HCT116 (cell line): ENCODE data around the gene SCG5. TPM values are rescaled to one million over a fixed set of nuclear protein-coding genes. Genes with fewer than 3 reads are reported as not detected.
A peak's percentile ranks its signal among the peaks of the same experiment; 100 is the strongest.

ENCODE experiments used
- ATAC-seq: fragments of 200-7000 bp; cut with Tn5 transposase; 2 replicates; pipeline ENCODE4 v1.9.1; 2020; ENCODE audit warnings: mild to moderate bottlenecking, moderate library complexity
- BruUV-seq: library from RNA; stranded (reverse); fragments of 400-500 nt; replicated peaks from 2 replicates; lab custom pipeline; 2021; lab: Mats Ljungman, UMichigan
- CTCF ChIA-PET: fragments of 300-600 bp; sonication (Branson Sonifier 250); formaldehyde crosslinking; loops from one replicate; lab custom pipeline; 2021; ENCODE audit warnings: antibody characterized with exemption; lab: Charles Lee
- POLR2A ChIA-PET: fragments of 300-600, 350-600 bp; sonication (Branson Sonifier 250); formaldehyde crosslinking; loops from one replicate; lab custom pipeline; 2021; ENCODE audit warnings: antibody characterized with exemption; lab: Charles Lee
- RAD21 ChIA-PET, 2 experiments: fragments of 300-600 bp; sonication (Branson Sonifier 250); formaldehyde crosslinking; loops; one replicate each; lab custom pipeline; 2023; ENCODE audit warnings: low total read pairs in 2 of 2; ENCODE audit not compliant: uncharacterized antibody in 2 of 2, unreplicated experiment in 2 of 2, low non-redundant PET in 1 of 2; lab: Charles Lee
- DNase-seq: peaks from one replicate; pipeline ENCODE4 v3.0.0-alpha.2; 2010; ENCODE audit warnings: low read depth, low spot score
- H2AFZ ChIP-seq: fragments of 200-600 bp; shearing (Covaris generic), sonication (generic); 2 replicates; pipeline ENCODE4 v1.6.1; 2017; ENCODE audit warnings: low read depth, mixed run types, mixed read lengths, antibody characterized with exemption, low read length; ENCODE audit not compliant: poor library complexity, severe bottlenecking
- H3K27ac ChIP-seq: 2 replicates; pipeline ENCODE4 v1.5.1; 2012; ENCODE audit warnings: low read depth, low read length
- H3K27me3 ChIP-seq: fragments of 200-600 bp; sonication (generic); 2 replicates; pipeline ENCODE4 v1.6.1; 2016; ENCODE audit warnings: mixed run types, low read length, mixed read lengths; ENCODE audit not compliant: insufficient read depth
- H3K36me3 ChIP-seq, 2 experiments: fragments of 200-500 bp in 1 of 2; fragments of 200-600 bp in 1 of 2; sonication (Bioruptor generic) in 1 of 2; sonication (generic) in 1 of 2; 2 replicates each; pipeline versions ENCODE4 v1.5.1 to v1.6.1; 2014 to 2016; ENCODE audit warnings: low read length in 2 of 2, inconsistent platforms in 1 of 2, mixed read lengths in 1 of 2, mixed run types in 1 of 2; ENCODE audit not compliant: insufficient read depth in 2 of 2, control insufficient read depth in 1 of 2
- H3K4me1 ChIP-seq, 2 experiments: fragments of 200-600 bp in 1 of 2; sonication (generic) in 1 of 2; 2 replicates each; pipeline versions ENCODE4 v1.5.1 to v1.6.1; 2012 to 2017; ENCODE audit warnings: low read length in 2 of 2, inconsistent platforms in 1 of 2, mild to moderate bottlenecking in 1 of 2, mixed read lengths in 1 of 2, mixed run types in 1 of 2, moderate library complexity in 1 of 2; ENCODE audit not compliant: insufficient read depth in 2 of 2, control insufficient read depth in 1 of 2
- H3K4me2 ChIP-seq: fragments of 200-600 bp; sonication (generic); 2 replicates; pipeline ENCODE4 v1.6.1; 2017; ENCODE audit warnings: mixed run types, low read length, mixed read lengths
- H3K4me3 ChIP-seq, 2 experiments: fragments of 200-600 bp in 1 of 2; sonication (generic) in 1 of 2; replicated peaks in 1 of 2; 2 replicates each; pipeline ENCODE4 v1.5.1; 2011 to 2016; ENCODE audit warnings: low read length in 2 of 2, control low read depth in 1 of 2, low read depth in 1 of 2, mild to moderate bottlenecking in 1 of 2, mixed read lengths in 1 of 2, mixed run types in 1 of 2
- H3K79me2 ChIP-seq: fragments of 200-600 bp; sonication (generic); 2 replicates; pipeline ENCODE4 v1.6.1; 2017; ENCODE audit warnings: mild to moderate bottlenecking, mixed run types, low read length, moderate library complexity, mixed read lengths; ENCODE audit not compliant: insufficient read depth
- H3K9ac ChIP-seq: fragments of 200-600 bp; sonication (generic); 2 replicates; pipeline ENCODE4 v1.6.1; 2016; ENCODE audit warnings: low read length, mixed read lengths
- H3K9me2 ChIP-seq: fragments of 200-600 bp; sonication (generic), shearing (Covaris generic); 2 replicates; pipeline ENCODE4 v1.6.1; 2017; ENCODE audit warnings: mixed run types, mild to moderate bottlenecking, moderate library complexity; ENCODE audit not compliant: insufficient read depth
- H3K9me3 ChIP-seq, 2 experiments: fragments of 200-500 bp in 1 of 2; fragments of 200-600 bp in 1 of 2; sonication (Bioruptor generic) in 1 of 2; sonication (generic) in 1 of 2; 2 replicates each; pipeline ENCODE4 v1.6.1; 2014 to 2017; ENCODE audit warnings: low read length in 2 of 2, mixed read lengths in 2 of 2, inconsistent platforms in 1 of 2, low read depth in 1 of 2, mild to moderate bottlenecking in 1 of 2, mixed run types in 1 of 2, moderate library complexity in 1 of 2; ENCODE audit not compliant: control insufficient read depth in 1 of 2, insufficient read depth in 1 of 2
- H4K20me1 ChIP-seq: fragments of 200-600 bp; sonication (generic), shearing (Covaris generic); 2 replicates; pipeline ENCODE4 v1.6.1; 2017; ENCODE audit warnings: mixed run types, mild to moderate bottlenecking, moderate library complexity; ENCODE audit not compliant: insufficient read depth
- ELF1 ChIP-seq: IDR thresholded peaks from 2 replicates; pipeline ENCODE4 v1.6.1; 2012; ENCODE audit warnings: low read depth, borderline replicate concordance
- EZH2 ChIP-seq: fragments of 200-600 bp; sonication (generic); IDR thresholded peaks from 2 replicates; pipeline ENCODE4 v1.6.1; 2017; ENCODE audit warnings: antibody characterized with exemption, mixed run types
- EZH2phosphoT487 ChIP-seq: fragments of 200-600 bp; IDR thresholded peaks from 2 replicates; pipeline ENCODE4 v1.6.1; 2018; ENCODE audit warnings: antibody characterized with exemption, borderline replicate concordance
- FOSL1 ChIP-seq: IDR thresholded peaks from 2 replicates; pipeline ENCODE4 v1.6.1; 2012; ENCODE audit warnings: low read depth
- JUND ChIP-seq: IDR thresholded peaks from 2 replicates; pipeline ENCODE4 v1.6.1; 2012
- POLR2A ChIP-seq: IDR thresholded peaks from 2 replicates; pipeline ENCODE4 v1.7.0; 2011; ENCODE audit warnings: borderline replicate concordance; ENCODE audit not compliant: insufficient read depth, insufficient read length; ENCODE audit errors: extremely low read depth
- REST ChIP-seq: IDR thresholded peaks from 2 replicates; pipeline ENCODE4 v1.6.1; 2012; ENCODE audit warnings: low read depth
- SRF ChIP-seq: IDR thresholded peaks from 2 replicates; pipeline ENCODE4 v1.6.1; 2012; ENCODE audit warnings: low read depth
- TCF7L2 ChIP-seq: IDR thresholded peaks from 2 replicates; pipeline ENCODE4 v1.7.0; 2011; ENCODE audit warnings: borderline replicate concordance, inconsistent platforms; ENCODE audit not compliant: insufficient read depth, insufficient read length; ENCODE audit errors: extremely low read depth
- YY1 ChIP-seq: IDR thresholded peaks from 2 replicates; pipeline ENCODE4 v1.6.1; 2011; ENCODE audit warnings: low read length, low read depth, moderate library complexity, mild to moderate bottlenecking; ENCODE audit not compliant: insufficient replicate concordance; ENCODE audit errors: extremely low read depth
- intact Hi-C: fragments of 100-400 bp; cut with micrococcal nuclease; formaldehyde crosslinking; loops from 2 replicates; pipeline ENCODE4 v1.10.0; 2022
- total RNA-seq: library from RNA; stranded (reverse); gene quantifications from one replicate; pipeline ENCODE4 v1.2.1, GENCODE V29; 2021; ENCODE audit not compliant: unreplicated experiment
- TF ChIP-seq, protein P1 (sequence below): IDR thresholded peaks from 2 replicates; pipeline ENCODE4 v1.6.1; 2012
- TF ChIP-seq, protein P2 (sequence below): IDR thresholded peaks from 2 replicates; pipeline ENCODE4 v1.6.1; 2012

The SCG5 gene
- total RNA-seq, 1 experiment from 2014 or later = 1.7 TPM

- ATAC-seq = peak; percentile 24; the same call in 1 of the 2 replicates
- BruUV-seq = no TSS peak
- Histone ChIP-seq H3K9me3 (no peaks in the 10 kb centered on the region), H3K9me2 (no peaks in the 10 kb centered on the region), H3K36me3 (peaks cover 0 to 4% of the 10 kb centered on the region in 2 experiments; a peak in 2 of 4 replicates), H2AFZ (no peak overlapping the region), H3K4me3 (no peak overlapping the region), H3K27ac (0 out of 2 replicates have a peak overlapping the region, but pooled peaks have one; percentile 2), H3K79me2 (no peaks in the 10 kb centered on the region), H4K20me1 (no peaks in the 10 kb centered on the region), H3K4me2 (no peak overlapping the region), H3K9ac (no peak overlapping the region), H3K27me3 (no peaks in the 10 kb centered on the region), H3K4me1 (no peaks in the 10 kb centered on the region)
- ChIA-PET POLR2A (no interaction called here), CTCF (interaction anchor here (1.4 to 3.6 kb wide), 3 partner anchors 8 to 334 kb away, joined by 3 to 15 read pairs (median 4); no protein-coding TSS in a partner anchor), RAD21 (no interaction called here)
- intact Hi-C loops = no loop called here
- no peak for TF ChIP-seq FOSL1
- no peak for DNase-seq
Measured at GRCh38 chr15:32659340-32660155, 18.0 kb downstream of the SCG5 start.

- no peak for DNase-seq
- Histone ChIP-seq H3K27me3 (no peaks in the 10 kb centered on the region), H3K4me1 (no peaks in the 10 kb centered on the region), H4K20me1 (no peaks in the 10 kb centered on the region), H3K9ac (no peak overlapping the region)
- RAD21 ChIA-PET = interaction anchor here in 1 of 2 experiments (1.9 kb wide), 1 partner anchor 293 kb away, joined by 8 read pairs; no protein-coding TSS in a partner anchor
- POLR2A ChIA-PET = interaction anchor here (1.0 kb wide), 1 partner anchor 469 kb away, joined by 3 read pairs; no protein-coding TSS in a partner anchor
- TF ChIP-seq TCF7L2 (no peak), EZH2 (no peak), YY1 (no peak), EZH2phosphoT487 (no peak), ELF1 (no peak), SRF (no peak), JUND (no peak), POLR2A (no peak), REST (no peak)
- TF ChIP-seq, protein P1, sequence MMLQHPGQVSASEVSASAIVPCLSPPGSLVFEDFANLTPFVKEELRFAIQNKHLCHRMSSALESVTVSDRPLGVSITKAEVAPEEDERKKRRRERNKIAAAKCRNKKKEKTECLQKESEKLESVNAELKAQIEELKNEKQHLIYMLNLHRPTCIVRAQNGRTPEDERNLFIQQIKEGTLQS = no peak
- TF ChIP-seq, protein P2, sequence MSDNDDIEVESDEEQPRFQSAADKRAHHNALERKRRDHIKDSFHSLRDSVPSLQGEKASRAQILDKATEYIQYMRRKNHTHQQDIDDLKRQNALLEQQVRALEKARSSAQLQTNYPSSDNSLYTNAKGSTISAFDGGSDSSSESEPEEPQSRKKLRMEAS = no peak
- TF ChIP-seq, all 23 proteins: peak for 0
- no peak overlapping the region for H3K27ac ChIP-seq
- intact Hi-C loops = no loop called here
- no peak overlapping the region for H3K4me2 ChIP-seq
- no peaks in the 10 kb centered on the region for H3K9me3 ChIP-seq
- H3K79me2 ChIP-seq = no peaks in the 10 kb centered on the region
- H2AFZ ChIP-seq = no peak overlapping the region
- ATAC-seq = no peak
- H3K9me2 ChIP-seq = no peaks in the 10 kb centered on the region
- CTCF ChIA-PET = interaction anchor here (0.7 to 2.9 kb wide), 5 partner anchors 273 to 422 kb away, joined by 3 to 47 read pairs (median 19); no protein-coding TSS in a partner anchor
- peaks cover 0 to 4% of the 10 kb centered on the region in 2 experiments; a peak in 2 of 4 replicates for H3K36me3 ChIP-seq
- no TSS peak for BruUV-seq
- H3K4me3 ChIP-seq = no peak overlapping the region
Measured at GRCh38 chr15:32663671-32664070, 22.2 kb downstream of the SCG5 start.
